ENCODE data around the gene MYH14. TPM values are rescaled to one million over a fixed set of nuclear protein-coding genes. Genes with fewer than 3 reads are reported as not detected.

The MYH14 gene
- total and polyA plus RNA-seq, 9 of the 15 experiments (the other 6 are each of a cell fraction or from before 2014, with no cell fraction given): 0.04 to 0.86 (median 0.19) TPM; not detected in 2

- TF ChIP-seq AFF4 (CRISPR knock-in tag; IDR thresholded peaks at IDR 0.05) (no peak), ZNF277 (CRISPR knock-in tag; IDR thresholded peaks at IDR 0.05; ENCODE audit: borderline replicate concordance) (no peak), ETS1 (conservative IDR thresholded peaks at IDR 0.05; ENCODE audit: control insufficient read depth, low read depth, low read length) (no peak), ETV1 (tag; conservative IDR thresholded peaks at IDR 0.05; ENCODE audit: low read depth) (0 out of 2 replicates have a peak, but pooled peaks have one; percentile 12), ZBTB11 (CRISPR knock-in tag; IDR thresholded peaks at IDR 0.05) (peak in 1 of 3 experiments; percentile 21; a peak in 1 of 6 replicates), ZSCAN32 (CRISPR knock-in tag; IDR thresholded peaks at IDR 0.05) (0 out of 2 replicates have a peak, but pooled peaks have one; percentile 3), ZBTB5 (IDR thresholded peaks at IDR 0.05) (no peak), HNRNPUL1 (IDR thresholded peaks at IDR 0.05; ENCODE audit: low read length) (no peak), HDGF (IDR thresholded peaks at IDR 0.05) (no peak), HSF4 (CRISPR knock-in tag; IDR thresholded peaks at IDR 0.05; ENCODE audit: borderline replicate concordance) (no peak), ILF3 (IDR thresholded peaks at IDR 0.05; ENCODE audit: borderline replicate concordance) (no peak; the same call in 1 of the 2 replicates), HDAC8 (tag; IDR thresholded peaks at IDR 0.05) (no peak)
Measured at GRCh38 chr19:50357178-50358100, 154.0 kb downstream of the MYH14 start (continued).

Measured in K562 (cell line).